K562 (cell line): Measurements from ENCODE around the gene ADAT3. TPM values are rescaled to one million over a fixed set of nuclear protein-coding genes. Genes with fewer than 3 reads are reported as not detected.

ENCODE experiments used
- CBX1 ChIP-seq: sonication (generic); IDR thresholded peaks from 2 replicates; pipeline ENCODE4 v1.6.1; 2016; ENCODE audit warnings: antibody characterized with exemption, low read depth, mild to moderate bottlenecking
- CHD1 ChIP-seq: fragments of 200-600 bp; sonication (generic); IDR thresholded peaks from one replicate; pipeline ENCODE4 v1.6.1; 2012; ENCODE audit warnings: mild to moderate bottlenecking, moderate library complexity, low read length, inconsistent platforms
- CREB1 ChIP-seq, 2 experiments: sonication (generic) in 1 of 2; formaldehyde crosslinking in 1 of 2; IDR thresholded peaks; 2 replicates each; pipeline versions ENCODE4 v1.6.1 to v1.8.0; 2012 to 2022; ENCODE audit warnings: inconsistent platforms in 1 of 2, mild to moderate bottlenecking in 1 of 2, missing genetic modification reagents in 1 of 2, moderate library complexity in 1 of 2
- EWSR1 ChIP-seq: fragments of 450-650 bp; IDR thresholded peaks from 2 replicates; pipeline ENCODE4 v1.6.1; 2018; ENCODE audit warnings: borderline replicate concordance, mild to moderate bottlenecking, low read depth, moderate library complexity; ENCODE audit not compliant: partially characterized antibody
- HDAC2 ChIP-seq: fragments of 450-650 bp; IDR thresholded peaks from 2 replicates; pipeline ENCODE4 v1.6.1; 2016; ENCODE audit warnings: mild to moderate bottlenecking
- JUNB ChIP-seq: fragments of 450-650 bp; formaldehyde crosslinking; conservative IDR thresholded peaks from 2 replicates; pipeline ENCODE4 v1.4.0; 2020; ENCODE audit warnings: mild to moderate bottlenecking
- LCOR ChIP-seq: sonication (generic); formaldehyde crosslinking; IDR thresholded peaks from 2 replicates; pipeline ENCODE4 v1.8.0; 2022; ENCODE audit warnings: mild to moderate bottlenecking, missing genetic modification reagents
- MTA1 ChIP-seq: fragments of 450-650 bp; IDR thresholded peaks from 2 replicates; pipeline ENCODE4 v1.6.1; 2017; ENCODE audit warnings: borderline replicate concordance
- MYNN ChIP-seq, 2 experiments: sonication (generic); formaldehyde crosslinking in 1 of 2; IDR thresholded peaks; 2 replicates each; pipeline versions ENCODE4 v1.5.0 to v1.6.1; 2016 to 2020; ENCODE audit warnings: antibody characterized with exemption in 1 of 2, missing genetic modification reagents in 1 of 2
- NFE2L1 ChIP-seq: fragments of 450-650 bp; IDR thresholded peaks from 2 replicates; pipeline ENCODE4 v1.6.1; 2016; ENCODE audit warnings: missing genetic modification characterization, low read depth, mild to moderate bottlenecking, missing compliant biosample characterization, moderate library complexity, borderline replicate concordance
- RCOR1 ChIP-seq, 2 experiments: IDR thresholded peaks; 2 replicates each; pipeline ENCODE4 v1.6.1; 2012; ENCODE audit warnings: low read depth in 2 of 2, low read length in 2 of 2, borderline replicate concordance in 1 of 2, improper control_type of control experiment in 1 of 2
- SMAD2 ChIP-seq: fragments of 150-350 bp; IDR thresholded peaks from 2 replicates; pipeline ENCODE4 v1.6.1; 2014; ENCODE audit warnings: low read depth, mild to moderate bottlenecking, low read length
- TRIM24 ChIP-seq, 2 experiments: fragments of 450-650 bp; IDR thresholded peaks; 2 replicates each; pipeline ENCODE4 v1.6.1; 2016
- USF1 ChIP-seq: sonication (generic); formaldehyde crosslinking; IDR thresholded peaks from 2 replicates; pipeline ENCODE4 v1.9.0; 2022; ENCODE audit warnings: mild to moderate bottlenecking, missing genetic modification reagents
- ZNF143 ChIP-seq: sonication (generic); formaldehyde crosslinking; IDR thresholded peaks from 2 replicates; pipeline ENCODE4 v1.9.0; 2022; ENCODE audit warnings: mild to moderate bottlenecking, missing genetic modification reagents
- ZNF644 ChIP-seq: fragments of 200-800 bp; sonication (Bioruptor generic); IDR thresholded peaks from 2 replicates; pipeline ENCODE4 v1.6.1; 2016; ENCODE audit warnings: low read depth, missing genetic modification characterization, missing compliant biosample characterization
- polyA plus RNA-seq, 8 experiments: library from polyadenylated mRNA; depleted of rRNA in 4 of 8; stranded (reverse) in 5 of 8; unstranded in 3 of 8; fragments of >200 nt; fragmentation: Nextera tagmentation in 2 of 8; fragmentation: Illumina TruSeq in 1 of 8; extraction: Ambion mirVana in 2 of 8; extraction: Trizol in 1 of 8; gene quantifications; 2 replicates each; pipeline versions ENCODE4 v1.2.1 to v1.2.3, GENCODE V29; 2011 to 2014; ENCODE audit warnings: inconsistent platforms in 1 of 8, missing spikeins in 1 of 8
- total RNA-seq, 7 experiments: library from RNA; depleted of rRNA in 6 of 7; stranded (reverse); fragments of >200 nt in 6 of 7; fragmentation: Illumina TruSeq in 2 of 7; extraction: Trizol in 2 of 7; gene quantifications; 2 replicates each; pipeline versions ENCODE4 v1.2.1 to v1.2.3, GENCODE V29; 2011 to 2021; ENCODE audit warnings: low replicate concordance in 1 of 7
- TF ChIP-seq, protein P1 (sequence below): sonication (generic); formaldehyde crosslinking; IDR thresholded peaks from 2 replicates; pipeline ENCODE4 v1.8.1; 2023; ENCODE audit warnings: mild to moderate bottlenecking, missing genetic modification reagents
- TF ChIP-seq, protein P2 (sequence below): fragments of 450-650 bp; formaldehyde crosslinking; IDR thresholded peaks from 2 replicates; pipeline ENCODE4 v1.4.0; 2020; ENCODE audit warnings: mild to moderate bottlenecking, moderate library complexity
- TF ChIP-seq, protein P3 (sequence below): fragments of 450-650 bp; formaldehyde crosslinking; IDR thresholded peaks from 2 replicates; pipeline ENCODE4 v1.4.0; 2022; ENCODE audit warnings: mild to moderate bottlenecking, moderate library complexity
- TF ChIP-seq, protein P4 (sequence below): sonication (generic); formaldehyde crosslinking; IDR thresholded peaks from 2 replicates; pipeline ENCODE4 v1.8.1; 2023; ENCODE audit warnings: mild to moderate bottlenecking, missing genetic modification reagents, moderate library complexity

ADAT3 gene
- total and polyA plus RNA-seq, 9 of the 15 experiments (the other 6 are each of a cell fraction or from before 2014, with no cell fraction given): 0.67 to 15.6 (median 7.8) TPM; not detected in 4

DNA sequence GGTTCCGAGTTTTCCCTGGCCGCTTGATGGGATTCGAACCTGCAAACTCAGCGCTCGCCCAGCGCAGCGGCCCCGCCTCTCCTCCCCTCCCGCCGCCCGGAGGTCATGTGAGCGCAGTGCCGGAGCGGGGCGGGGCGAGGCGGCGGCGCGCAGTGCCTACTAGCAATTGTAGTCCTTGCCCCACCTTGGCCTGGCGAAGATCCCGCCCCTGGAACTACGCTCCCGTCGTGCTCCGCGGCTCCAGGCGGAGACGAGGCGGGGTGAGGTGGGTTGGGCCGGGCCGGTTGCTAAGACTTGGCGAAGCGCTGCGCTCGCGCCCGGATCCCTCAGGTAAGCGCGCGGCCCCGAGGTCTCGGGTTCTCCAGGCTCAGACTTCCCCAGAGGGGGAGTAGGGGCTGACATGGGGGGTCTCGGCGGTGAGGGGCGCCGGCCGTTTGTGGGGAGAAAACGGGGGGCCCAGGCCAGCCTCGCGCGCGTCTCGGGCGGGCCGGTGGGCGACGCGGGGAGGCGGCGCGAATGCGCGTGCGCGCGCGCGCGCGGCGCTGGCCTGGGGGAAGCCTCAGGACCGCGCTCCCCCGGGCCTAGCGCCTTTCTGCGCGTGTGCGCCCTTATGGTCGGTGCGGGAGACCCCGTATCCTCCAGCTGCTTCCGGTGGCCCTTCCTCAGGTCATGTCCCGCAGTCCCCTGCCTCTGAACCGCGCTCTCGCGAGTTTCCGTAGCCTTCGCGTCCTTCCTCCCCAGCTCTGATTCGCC is at the start of gene ADAT3, which contains the start of gene SCAMP4 (continued):
- no peak for TF ChIP-seq MYNN (IDR thresholded peaks at IDR 0.05)
- no peak for TF ChIP-seq MYNN (CRISPR knock-in tag; IDR thresholded peaks at IDR 0.05)
- TF ChIP-seq, protein P1, sequence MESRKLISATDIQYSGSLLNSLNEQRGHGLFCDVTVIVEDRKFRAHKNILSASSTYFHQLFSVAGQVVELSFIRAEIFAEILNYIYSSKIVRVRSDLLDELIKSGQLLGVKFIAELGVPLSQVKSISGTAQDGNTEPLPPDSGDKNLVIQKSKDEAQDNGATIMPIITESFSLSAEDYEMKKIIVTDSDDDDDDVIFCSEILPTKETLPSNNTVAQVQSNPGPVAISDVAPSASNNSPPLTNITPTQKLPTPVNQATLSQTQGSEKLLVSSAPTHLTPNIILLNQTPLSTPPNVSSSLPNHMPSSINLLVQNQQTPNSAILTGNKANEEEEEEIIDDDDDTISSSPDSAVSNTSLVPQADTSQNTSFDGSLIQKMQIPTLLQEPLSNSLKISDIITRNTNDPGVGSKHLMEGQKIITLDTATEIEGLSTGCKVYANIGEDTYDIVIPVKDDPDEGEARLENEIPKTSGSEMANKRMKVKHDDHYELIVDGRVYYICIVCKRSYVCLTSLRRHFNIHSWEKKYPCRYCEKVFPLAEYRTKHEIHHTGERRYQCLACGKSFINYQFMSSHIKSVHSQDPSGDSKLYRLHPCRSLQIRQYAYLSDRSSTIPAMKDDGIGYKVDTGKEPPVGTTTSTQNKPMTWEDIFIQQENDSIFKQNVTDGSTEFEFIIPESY: 0 out of 2 replicates have a peak, but pooled peaks have one; percentile 2
- TF ChIP-seq, protein P2, sequence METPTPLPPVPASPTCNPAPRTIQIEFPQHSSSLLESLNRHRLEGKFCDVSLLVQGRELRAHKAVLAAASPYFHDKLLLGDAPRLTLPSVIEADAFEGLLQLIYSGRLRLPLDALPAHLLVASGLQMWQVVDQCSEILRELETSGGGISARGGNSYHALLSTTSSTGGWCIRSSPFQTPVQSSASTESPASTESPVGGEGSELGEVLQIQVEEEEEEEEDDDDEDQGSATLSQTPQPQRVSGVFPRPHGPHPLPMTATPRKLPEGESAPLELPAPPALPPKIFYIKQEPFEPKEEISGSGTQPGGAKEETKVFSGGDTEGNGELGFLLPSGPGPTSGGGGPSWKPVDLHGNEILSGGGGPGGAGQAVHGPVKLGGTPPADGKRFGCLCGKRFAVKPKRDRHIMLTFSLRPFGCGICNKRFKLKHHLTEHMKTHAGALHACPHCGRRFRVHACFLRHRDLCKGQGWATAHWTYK (CRISPR knock-in tag): peak; percentile 75
- TF ChIP-seq CBX1: peak; percentile 9; the same call in 1 of the 2 replicates
- TF ChIP-seq ZNF644 (tag): no peak
- peak in 1 of 2 experiments; percentile 59; a peak in 2 of 4 replicates for TF ChIP-seq RCOR1 (IDR thresholded peaks at IDR 0.05; ENCODE audit: borderline replicate concordance in 1 of 2, low read depth in 2 of 2, low read length in 2 of 2)
- peak; percentile 81 for TF ChIP-seq CREB1 (IDR thresholded peaks at IDR 0.05)
- TF ChIP-seq CREB1 (CRISPR knock-in tag; IDR thresholded peaks at IDR 0.05): peak; percentile 89
- no peak for TF ChIP-seq EWSR1
- TF ChIP-seq, protein P3, sequence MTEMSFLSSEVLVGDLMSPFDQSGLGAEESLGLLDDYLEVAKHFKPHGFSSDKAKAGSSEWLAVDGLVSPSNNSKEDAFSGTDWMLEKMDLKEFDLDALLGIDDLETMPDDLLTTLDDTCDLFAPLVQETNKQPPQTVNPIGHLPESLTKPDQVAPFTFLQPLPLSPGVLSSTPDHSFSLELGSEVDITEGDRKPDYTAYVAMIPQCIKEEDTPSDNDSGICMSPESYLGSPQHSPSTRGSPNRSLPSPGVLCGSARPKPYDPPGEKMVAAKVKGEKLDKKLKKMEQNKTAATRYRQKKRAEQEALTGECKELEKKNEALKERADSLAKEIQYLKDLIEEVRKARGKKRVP: no peak
- no peak for TF ChIP-seq JUNB (CRISPR knock-in tag)
- TF ChIP-seq TRIM24 (IDR thresholded peaks at IDR 0.05): no peak
- peak; percentile 98 for TF ChIP-seq ZNF143
- TF ChIP-seq, protein P4, sequence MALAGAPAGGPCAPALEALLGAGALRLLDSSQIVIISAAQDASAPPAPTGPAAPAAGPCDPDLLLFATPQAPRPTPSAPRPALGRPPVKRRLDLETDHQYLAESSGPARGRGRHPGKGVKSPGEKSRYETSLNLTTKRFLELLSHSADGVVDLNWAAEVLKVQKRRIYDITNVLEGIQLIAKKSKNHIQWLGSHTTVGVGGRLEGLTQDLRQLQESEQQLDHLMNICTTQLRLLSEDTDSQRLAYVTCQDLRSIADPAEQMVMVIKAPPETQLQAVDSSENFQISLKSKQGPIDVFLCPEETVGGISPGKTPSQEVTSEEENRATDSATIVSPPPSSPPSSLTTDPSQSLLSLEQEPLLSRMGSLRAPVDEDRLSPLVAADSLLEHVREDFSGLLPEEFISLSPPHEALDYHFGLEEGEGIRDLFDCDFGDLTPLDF (CRISPR knock-in tag): peak; percentile 78
- TF ChIP-seq HDAC2: peak; percentile 86; the same call in 1 of the 2 replicates
- peak; percentile 98 for TF ChIP-seq USF1 (CRISPR knock-in tag)
- TF ChIP-seq MTA1: no peak
- no peak for TF ChIP-seq LCOR (CRISPR knock-in tag)
- no peak for TF ChIP-seq CHD1
- no peak for TF ChIP-seq NFE2L1 (tag)
- no peak for TF ChIP-seq SMAD2
